ENCODE measurements around the gene FOXD1.

DNA sequence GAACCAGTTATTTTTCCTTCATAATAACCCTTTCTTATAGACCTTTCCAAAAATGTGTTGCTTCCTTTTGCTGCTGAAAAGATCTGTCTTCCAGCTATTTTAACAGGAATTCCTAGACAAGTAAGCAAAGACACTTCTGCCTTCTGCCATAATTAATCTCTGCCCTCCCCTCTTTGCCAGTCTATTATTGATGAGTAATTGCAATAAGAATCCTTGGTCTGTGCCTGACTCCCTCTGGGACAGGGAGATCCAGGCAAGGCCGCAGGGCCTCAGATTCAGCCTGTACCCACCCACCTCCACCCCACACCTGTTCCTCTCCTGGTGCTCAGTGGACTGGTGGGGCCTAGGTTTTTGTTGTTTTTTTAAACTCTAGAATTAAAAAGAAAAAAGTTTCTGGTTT, 8.3 kb downstream of the FOXD1 start:
- TF ChIP-seq EZH2 (IDR thresholded peaks at IDR 0.05; ENCODE audit: borderline replicate concordance, low read depth, low read length, severe bottlenecking), result peak; percentile 66
- TF ChIP-seq CTCF (IDR thresholded peaks at IDR 0.05; ENCODE audit: extremely low read depth in 1 of 2, insufficient read depth in 1 of 2, low read depth in 1 of 2, low read length in 2 of 2), result no peak
- no peak for TF ChIP-seq POLR2A (IDR thresholded peaks at IDR 0.05; ENCODE audit: low read depth, low read length)
- no peak for TF ChIP-seq POLR2AphosphoS5 (IDR thresholded peaks at IDR 0.05; ENCODE audit: insufficient read depth, low read depth, low read length)
- TF ChIP-seq FOS (IDR thresholded peaks at IDR 0.05; ENCODE audit: borderline replicate concordance, insufficient read depth, low read length), result no peak
